Measurements from ENCODE around the gene EFNA4.

Gene EFNA4, protein sequence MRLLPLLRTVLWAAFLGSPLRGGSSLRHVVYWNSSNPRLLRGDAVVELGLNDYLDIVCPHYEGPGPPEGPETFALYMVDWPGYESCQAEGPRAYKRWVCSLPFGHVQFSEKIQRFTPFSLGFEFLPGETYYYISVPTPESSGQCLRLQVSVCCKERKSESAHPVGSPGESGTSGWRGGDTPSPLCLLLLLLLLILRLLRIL

DNA sequence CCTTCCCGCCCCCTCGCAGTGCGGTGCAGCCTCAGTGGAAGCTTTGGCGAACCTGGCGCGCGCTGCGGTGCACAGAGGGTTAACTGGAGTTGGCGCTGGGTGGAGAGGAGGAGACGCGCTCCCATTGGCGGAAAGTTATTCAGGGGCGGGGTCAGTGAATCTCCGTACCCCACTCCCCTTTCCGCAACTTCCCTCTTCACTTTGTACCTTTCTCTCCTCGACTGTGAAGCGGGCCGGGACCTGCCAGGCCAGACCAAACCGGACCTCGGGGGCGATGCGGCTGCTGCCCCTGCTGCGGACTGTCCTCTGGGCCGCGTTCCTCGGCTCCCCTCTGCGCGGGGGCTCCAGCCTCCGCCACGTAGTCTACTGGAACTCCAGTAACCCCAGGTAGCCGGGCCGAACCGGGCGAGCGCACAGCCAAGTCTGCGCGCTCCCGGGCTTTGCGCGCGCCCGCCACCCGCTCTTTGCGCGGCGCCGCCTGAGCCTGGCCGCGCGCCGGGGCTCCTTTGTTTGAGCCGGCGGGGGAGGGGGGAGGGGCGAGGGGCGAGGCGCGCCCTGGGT is at the start of gene EFNA4:
Gene EFNA4 (plus strand): TSS at position 191 of the 561 bp plus-strand sequence. CDS start 84 bp downstream, at position 275.
- DNase-seq, result peak; percentile 77

DNA sequence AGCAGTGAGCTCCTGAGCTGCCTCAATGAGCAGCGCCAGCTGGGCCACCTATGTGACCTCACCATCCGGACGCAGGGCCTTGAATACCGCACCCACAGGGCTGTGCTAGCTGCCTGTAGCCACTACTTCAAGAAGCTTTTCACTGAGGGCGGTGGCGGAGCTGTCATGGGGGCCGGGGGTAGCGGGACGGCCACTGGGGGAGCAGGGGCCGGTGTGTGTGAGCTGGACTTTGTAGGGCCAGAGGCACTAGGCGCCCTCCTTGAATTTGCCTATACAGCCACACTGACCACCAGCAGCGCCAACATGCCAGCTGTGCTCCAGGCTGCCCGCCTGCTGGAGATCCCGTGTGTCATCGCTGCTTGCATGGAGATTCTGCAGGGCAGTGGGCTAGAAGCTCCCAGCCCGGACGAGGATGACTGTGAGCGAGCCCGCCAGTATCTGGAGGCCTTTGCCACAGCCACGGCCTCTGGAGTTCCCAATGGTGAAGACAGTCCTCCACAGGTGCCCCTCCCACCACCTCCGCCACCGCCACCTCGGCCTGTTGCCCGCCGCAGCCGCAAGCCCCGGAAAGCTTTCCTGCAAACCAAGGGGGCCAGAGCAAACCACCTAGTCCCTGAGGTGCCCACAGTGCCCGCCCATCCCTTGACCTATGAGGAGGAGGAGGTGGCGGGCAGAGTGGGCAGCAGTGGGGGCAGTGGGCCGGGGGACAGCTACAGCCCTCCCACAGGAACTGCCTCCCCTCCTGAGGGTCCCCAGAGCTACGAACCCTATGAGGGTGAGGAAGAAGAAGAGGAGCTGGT is 48.6 kb upstream of the EFNA4 start:
- no peak for DNase-seq

DNA sequence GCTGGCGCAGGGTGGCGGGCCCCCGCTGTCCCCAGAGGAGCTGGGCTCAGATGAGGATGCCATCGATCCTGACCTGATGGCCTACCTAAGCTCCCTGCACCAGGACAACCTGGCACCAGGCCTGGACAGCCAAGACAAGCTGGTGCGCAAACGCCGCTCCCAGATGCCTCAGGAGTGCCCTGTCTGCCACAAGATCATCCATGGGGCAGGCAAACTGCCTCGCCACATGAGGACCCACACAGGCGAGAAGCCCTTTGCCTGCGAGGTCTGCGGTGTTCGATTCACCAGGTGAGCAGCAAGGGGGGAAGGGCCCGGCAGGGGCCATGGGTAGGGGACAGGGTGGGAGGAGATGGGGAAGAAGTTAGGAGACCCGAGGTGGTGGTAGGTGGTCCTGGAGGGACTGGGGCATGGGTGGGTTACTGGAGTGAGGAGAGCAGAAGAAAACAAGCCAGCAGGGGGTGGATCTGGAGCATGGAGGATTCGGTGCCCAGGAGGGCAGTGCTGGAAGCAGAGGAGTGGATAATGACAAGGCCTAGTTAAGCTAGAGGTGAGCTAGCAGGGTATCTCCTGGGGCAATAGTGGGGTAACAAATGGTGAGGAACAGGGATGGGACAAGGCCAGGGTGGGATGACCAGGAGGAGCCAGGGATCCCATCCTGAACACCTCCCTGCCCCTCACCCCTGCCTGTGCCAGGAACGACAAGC is 47.9 kb upstream of the EFNA4 start:
- no peak for DNase-seq

DNA sequence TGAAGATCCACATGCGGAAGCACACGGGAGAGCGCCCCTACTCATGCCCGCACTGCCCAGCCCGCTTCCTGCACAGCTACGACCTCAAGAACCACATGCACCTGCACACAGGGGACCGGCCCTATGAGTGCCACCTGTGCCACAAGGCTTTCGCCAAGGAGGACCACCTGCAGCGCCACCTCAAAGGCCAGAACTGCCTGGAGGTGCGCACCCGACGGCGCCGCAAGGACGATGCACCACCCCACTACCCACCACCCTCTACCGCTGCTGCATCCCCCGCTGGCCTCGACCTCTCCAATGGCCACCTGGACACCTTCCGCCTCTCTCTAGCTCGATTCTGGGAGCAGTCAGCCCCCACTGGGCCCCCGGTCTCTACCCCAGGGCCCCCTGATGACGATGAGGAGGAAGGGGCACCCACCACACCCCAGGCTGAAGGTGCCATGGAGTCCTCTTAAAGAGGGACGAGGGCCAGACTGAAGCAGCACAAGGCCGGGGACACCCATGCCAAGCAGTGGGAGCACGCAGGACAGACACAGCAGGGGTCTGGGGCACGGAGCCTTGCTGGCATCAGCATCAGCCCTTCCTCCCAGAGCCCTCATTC is 47.2 kb upstream of the EFNA4 start:
- DNase-seq, result no peak

DNA sequence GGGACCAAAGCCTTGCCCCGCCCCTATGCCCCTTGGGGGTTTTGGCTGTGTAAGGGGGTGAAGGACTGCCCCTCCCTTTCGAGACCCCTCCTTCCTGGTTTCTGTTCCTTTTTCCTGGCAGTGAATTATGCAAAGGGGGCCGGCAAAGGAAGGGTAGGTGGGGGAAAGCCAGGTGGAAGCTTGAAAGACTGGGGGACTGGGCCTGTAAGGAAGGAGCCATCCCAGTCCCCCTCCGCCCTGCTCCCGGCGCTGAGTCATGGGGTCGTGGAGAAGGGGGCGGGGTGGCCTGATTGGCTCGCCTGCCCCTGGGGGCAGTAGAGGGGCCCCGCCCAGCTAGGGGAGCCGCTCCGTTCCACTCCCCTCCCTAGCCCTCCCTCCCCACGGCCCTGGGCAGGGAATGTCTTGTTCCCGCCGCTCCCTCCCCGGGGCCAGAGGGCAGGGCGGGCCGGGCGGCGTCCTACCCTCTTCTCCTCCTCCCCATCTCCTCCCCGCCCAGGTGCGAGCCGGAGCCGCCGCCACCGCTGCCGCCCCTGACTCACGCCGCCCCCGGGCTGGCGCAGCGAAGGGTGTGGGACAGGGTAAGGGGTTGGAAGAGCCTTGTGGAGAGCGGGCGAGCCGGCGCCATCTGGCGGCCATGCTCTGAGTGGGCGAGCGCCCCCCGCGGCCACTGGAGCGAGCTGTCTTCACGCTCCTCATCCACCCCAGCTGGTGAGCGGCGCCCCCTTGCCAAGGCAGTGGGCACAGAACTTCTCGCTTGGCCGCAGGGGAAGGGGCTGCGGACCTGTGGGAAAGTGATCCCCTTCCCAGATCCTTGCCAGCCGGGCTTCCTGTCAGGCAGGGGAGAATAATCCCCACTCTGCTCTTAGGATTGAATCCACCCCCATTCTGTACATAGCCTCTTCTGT is 46.2 kb upstream of the EFNA4 start:
- peak; percentile 82 for DNase-seq

DNA sequence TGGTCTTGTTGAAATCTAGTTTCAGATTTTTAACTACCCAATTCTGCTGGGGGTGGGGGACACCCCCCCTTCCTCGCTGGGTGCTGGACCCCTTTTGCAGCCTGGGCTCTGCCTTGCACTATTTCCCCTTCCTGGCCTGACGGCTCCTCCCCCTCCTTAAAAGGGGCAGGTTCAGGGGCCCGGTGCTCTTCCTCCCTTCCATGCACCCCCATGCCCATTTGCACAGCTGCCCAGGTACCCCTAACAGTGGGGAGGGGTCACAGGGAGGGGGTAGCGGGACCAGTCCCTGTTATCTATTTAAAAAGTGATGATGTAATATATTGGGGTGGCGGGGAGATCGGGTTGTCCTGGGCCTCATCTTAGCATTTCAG is 45.6 kb upstream of the EFNA4 start:
- DNase-seq, result no peak

DNA sequence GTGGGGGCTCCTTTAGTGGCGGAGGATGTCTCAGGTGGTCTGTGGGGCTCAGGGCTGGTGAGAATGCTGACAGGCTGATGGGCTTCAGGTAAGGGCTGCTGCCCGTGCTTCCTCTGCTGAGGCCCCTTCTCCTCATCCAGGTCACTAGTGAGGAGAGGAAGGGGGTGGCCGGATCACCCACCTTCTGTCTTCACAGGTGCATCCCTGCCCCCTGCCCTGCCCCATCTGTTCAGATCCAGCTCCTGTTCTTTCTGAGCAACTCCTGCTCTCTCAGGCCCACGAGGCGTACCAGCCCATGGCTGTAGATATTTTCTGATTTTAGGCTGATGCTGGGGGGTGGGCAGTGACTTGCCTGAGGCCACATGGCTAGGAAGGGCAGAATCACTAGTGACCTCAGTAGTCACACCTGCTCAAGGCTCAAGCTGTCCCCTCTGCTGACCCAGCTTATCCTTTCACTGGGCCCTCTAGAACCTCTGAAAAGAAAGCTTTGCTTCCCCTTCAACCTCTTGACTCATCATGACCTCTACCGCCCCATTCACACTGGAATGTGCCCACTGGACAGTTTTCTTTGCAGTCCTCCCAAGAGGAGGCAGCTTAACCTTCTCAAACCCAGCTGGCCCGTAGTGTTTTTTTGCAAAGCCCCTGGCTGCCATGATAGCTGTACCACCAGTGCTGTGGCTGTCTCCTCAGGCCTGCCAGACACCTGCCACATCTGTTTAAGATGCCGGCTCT is 44.8 kb upstream of the EFNA4 start:
- DNase-seq, result no peak

DNA sequence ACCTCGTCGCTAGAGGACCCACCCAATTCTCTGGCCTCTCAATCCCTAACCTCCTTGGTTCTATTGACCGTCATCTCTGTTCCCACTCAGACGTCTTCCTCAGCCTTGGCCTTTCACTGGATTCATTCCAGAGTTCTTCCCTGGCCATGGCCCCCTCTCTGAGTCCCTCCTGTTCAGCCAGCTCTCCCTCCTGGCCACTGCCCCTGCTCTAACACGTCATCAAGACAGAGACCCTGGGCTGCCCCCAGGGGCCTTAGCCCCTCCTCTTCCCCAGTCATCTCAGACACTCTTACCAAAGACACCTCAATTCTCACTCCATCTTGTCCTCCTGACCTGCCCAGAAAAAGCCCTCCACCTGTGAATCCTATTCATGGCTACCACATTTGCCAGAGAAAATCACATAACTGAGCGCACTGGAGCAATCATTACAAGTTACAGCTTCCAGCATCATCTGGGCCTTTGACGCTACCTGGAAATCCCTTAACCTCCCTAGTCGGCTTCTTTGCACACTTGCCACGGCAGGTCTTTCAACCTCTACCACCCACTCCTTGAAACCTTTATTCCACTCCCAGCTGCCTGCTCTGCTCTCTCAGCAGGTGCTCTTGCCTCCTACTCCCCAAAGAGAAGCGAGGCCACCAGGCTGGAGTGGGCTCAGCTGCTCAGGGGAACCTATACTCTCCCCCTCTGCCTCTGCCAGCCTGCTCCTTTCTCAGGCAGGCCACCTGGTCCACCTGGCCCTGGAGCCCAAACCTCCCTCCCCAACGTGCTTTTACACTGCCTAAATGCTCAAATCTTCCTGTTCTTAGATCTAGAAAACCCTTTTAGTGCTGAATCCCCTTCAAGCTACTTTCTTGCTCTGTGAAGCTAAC is 43.9 kb upstream of the EFNA4 start:
- no peak for DNase-seq

DNA sequence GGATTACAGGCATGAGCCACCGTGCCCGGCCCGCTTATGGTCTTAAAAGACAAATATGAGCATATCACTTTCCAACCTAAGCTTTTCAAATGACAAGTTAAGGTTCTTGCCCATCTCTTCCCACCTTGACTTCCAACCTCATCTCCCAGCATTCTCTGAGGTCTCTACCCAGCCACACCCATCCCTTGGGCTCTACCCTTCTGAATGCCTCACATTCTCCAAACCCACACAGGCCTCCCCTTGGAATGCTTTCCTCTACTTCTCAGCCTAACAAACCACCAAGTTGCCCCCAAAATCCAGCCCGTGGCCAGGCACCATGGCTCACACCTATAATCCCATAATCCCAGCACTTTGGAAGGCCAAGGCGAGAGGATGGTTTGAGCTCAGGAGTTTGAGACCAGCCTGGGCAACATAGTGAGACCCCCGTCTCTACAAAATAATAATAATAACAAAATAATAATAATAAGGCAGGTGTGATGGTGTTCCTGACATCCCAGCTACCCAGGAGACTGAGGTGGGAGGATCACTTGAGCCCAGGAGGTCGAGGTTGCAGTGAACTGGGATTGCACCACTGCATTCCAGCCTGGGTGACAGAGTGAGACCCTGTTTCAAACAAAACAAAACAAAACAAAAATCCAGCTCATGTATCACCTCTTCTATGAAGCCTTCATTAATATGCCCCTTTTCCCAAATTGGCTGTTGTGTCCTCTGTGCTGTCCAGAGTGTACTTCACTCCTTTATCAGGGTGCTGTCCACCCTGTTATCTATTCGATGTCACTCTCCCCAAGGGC is 41.2 kb upstream of the EFNA4 start:
- DNase-seq, result no peak

DNA sequence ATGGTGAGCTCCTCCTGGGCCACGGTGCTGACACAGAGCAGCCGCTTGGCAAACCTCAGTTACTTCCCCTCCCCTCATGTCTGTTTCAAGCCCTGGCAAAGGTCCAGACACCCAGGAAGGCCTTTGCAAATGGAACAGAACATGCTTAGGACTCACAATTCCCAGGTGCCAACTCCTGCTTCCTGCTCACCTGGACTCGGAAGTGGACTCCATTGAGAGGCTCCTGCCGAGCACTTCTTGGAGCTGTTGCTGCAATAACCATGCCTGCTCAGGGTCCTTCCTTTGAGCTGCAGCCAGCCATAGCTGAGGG is 40.7 kb upstream of the EFNA4 start:
- DNase-seq, result no peak

DNA sequence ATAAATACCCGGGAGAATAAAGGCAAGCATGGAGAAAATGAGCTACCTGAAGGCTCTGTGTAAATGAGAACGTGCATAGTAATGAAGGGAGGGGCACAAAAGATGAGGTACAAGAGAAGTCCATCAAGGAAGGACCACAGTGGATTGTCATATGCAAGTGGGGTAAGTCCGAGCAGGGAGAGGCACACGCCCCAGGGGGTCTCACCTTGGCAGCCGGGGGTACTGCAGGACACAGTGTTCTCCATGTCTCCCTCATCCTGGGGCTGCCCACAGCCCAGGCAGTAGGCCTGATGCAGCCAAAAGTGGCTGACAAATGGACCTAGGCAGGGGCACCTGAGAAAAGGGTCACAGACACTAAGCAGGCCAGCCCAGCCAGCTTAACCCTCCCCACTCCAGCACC is 39.9 kb upstream of the EFNA4 start:
- no peak for DNase-seq

DNA sequence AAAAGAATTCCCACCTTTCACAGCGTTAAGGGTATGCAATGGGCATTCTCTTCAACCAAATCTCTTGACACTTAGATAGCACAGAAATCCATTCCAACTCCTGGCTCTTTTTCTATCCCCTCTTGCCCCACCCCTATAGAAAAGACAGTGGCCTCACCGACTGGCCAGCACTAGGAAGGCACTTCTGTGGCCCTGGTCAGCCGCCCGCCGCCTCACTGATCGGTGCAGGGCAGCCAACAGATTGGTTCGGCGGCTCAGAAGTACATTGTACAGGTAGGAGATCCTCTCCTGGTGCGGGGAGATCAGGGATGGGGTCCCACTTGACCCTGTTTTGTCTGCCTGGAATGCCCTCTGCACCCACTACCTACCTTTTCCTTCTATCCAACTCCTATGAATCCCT is 39.2 kb upstream of the EFNA4 start:
- no peak for DNase-seq

DNA sequence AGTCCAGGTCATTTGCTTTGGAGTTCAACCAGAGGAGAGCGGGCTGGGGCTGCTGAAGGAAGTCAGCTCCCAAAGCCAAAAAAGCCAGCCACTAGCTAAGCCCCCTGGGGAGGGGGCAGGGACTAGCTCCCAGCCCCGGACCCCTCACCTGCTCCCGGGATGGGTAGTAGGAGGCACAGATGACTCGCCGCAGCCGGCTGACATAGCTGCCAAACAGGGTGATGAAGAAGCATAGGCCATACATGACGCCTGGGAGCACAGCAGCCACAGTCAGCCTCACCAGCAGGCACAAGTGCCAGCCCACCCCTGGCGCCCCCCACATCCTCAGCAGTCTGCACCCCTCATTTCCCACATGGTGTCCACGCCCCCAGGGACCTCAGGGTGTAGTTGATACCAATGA is 37.4 kb upstream of the EFNA4 start:
- no peak for DNase-seq

DNA sequence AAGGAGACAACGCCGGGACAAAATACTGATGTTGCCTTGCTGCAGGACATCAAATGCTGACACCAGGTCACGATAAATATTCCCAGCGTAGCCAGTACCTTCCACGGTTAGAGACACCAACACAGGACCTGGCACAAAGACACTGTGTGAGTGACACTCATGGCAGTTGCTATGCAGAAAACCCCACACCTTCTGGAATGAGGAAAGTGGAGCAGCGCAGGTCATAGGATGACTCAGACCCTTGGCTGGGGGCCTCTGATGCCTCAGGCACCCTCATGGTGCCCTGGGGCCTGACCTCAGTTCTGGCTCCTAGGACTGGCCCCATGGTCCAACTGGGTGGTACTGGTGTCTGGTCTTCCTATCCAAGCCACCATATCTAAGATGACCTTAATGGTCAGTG is 37.0 kb upstream of the EFNA4 start:
- no peak for DNase-seq

DNA sequence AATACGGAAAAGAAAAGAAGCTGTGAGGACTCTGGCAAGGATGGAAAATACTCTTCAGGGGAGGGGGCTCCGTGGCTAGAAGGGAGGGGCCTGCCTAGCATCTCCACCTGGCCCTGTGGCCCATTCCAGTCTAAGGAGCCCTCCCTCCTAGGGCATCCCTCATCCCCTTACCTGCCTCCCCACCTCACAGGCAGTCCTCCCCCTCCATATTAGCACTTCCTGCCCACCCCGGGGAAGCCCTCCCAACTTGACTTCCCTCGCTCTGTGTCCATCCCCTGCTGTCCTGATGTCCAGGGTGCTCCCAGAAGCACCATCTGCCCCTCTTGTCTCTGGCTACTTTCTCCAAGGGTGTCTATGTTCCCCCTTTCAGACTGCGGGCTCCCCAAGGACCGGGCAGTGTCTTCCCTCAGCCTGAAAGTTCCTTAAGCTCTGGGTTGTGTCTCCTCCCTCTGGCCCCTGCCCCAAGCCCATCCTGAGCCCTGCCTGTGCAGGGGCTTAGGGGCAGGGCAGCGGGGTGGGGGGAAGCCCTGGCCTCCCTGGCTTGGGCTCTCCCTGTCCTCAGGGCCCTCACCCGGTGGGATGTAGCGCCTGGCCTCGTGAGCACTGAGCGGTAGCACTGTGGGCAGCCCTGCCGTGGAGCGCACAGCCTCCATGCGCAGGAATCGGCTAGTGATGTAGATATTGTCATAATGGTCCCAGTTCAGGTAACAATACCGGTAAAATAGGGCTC is 33.9 kb upstream of the EFNA4 start:
- DNase-seq, result no peak

DNA sequence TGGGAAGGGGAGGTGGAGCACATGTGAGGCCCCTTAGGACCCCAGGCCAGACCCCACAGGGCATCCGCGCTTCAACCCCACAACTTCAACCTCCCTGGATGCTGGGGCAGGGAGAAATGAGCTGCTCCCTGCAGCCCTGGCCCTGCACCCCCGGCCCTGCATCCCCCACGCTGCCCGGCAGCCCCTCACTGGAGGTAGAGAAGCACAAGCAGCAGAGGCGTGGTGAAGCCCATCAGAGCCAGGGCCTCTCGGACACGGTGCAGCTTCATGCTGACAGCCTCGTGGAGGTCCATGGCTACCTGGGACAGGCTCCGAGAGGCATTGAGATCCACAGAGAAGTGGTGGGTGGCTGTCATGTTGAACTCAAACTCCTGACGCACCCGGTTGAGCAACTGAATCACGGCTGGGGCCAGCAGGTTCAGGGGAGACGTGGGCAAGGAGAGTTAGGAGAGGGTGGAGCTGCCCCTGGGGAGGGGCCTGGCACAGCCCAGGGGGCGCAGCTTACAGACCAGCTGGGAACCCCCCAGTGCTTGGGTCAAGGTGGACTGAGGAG is 33.2 kb upstream of the EFNA4 start:
- no peak for DNase-seq

DNA sequence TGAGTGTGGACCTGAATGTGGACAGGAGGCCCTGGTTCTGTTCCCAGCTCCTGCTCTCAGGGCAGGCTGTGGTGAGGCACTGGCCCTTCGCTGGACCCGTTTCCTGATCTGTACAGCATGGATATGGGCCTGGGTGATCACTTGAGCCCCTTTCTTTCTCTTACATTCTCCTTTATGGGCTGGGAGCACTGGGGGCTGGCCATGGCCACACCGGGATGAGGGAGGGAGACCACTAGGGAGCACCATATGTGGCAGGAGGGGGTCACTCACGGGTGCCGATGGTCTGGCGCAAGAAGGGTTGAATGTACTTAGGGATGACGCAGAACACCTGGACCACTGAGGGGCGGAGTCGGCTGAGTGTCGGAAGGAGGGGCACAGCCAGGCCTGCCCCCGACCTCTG is 32.6 kb upstream of the EFNA4 start:
- DNase-seq, result no peak

DNA sequence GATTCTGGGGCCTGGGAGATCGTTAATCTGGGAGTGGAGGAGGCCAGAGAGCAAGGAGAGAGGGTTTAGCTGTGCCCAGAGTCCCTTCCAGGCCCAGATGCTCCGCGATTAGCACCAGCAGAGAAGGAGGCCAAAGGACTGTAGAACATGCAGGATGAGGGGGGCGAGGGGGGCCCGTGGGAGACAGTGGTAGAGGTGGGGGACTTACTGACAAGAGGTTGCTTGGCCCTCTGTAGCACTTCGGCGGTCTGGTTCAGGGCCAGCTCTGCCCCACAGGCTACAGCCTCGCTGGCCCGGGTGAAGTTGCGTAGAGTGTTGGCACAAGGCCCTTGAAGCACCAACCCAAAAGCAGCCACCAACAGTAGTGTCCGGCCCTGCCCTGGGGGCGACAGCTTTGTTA is 30.7 kb upstream of the EFNA4 start:
- DNase-seq, result no peak

DNA sequence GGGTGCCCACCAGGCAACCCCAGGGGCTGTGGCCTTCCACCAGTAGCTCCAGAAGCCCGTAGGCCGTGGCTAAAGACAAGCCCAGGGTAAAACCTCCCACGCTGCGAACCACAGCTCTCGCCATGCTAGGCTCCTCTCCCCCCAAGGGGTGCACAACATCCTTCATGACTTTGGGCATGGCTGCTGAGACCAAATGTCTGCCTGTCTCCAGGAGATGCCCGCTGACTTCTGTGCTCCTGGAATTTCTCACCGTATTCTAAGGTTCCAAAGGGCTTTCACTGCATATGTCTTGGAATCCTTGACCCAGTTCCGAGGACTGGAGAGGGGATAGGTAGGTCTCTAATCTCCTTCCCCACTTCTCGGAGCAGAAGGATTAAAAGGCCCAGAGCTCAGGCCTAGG is 30.0 kb upstream of the EFNA4 start, which contains the start of the genes DCST1 and DCST2:
Gene DCST1 (plus strand): TSS at position 301 of the 400 bp plus-strand sequence. CDS start 213 bp downstream, outside the sequence.
Gene DCST2 (minus strand): TSS at position 258 of the 400 bp plus-strand sequence. CDS start 80 bp downstream, at position 178.
- no peak for DNase-seq

Measured in GDM1 (cell line).